Ovary (tissue), 9 donors: ENCODE results near the gene ADAM33. TPM values are rescaled to one million over a fixed set of nuclear protein-coding genes. Genes with fewer than 3 reads are reported as not detected.

ENCODE experiments used
- DNase-seq, 5 donors: peaks; one replicate each; pipeline ENCODE4 v3.0.0-alpha.2; 2019 to 2020
- H3K27ac ChIP-seq, 2 donors: fragments of 200-600 bp; one replicate each; pipeline versions ENCODE4 v1.5.1 to v1.8.0; 2019 to 2022
- H3K27me3 ChIP-seq: fragments of 200-600 bp; one replicate; pipeline ENCODE4 v1.8.0; 2022
- H3K36me3 ChIP-seq: fragments of 200-600 bp; sonication (generic); one replicate; pipeline ENCODE4 v1.5.1; 2019
- H3K4me1 ChIP-seq: one replicate; pipeline ENCODE4 v1.8.1; 2013; ENCODE audit warnings: mild to moderate bottlenecking, moderate library complexity; ENCODE audit not compliant: insufficient read depth
- H3K4me3 ChIP-seq: fragments of 200-600 bp; sonication (generic); one replicate; pipeline ENCODE4 v1.5.1; 2017
- H3K9me3 ChIP-seq, 2 donors: fragments of 200-600 bp in 1 of 2; sonication (generic) in 1 of 2; one replicate each; pipeline versions ENCODE4 v1.5.1 to v1.8.1; 2013 to 2019; ENCODE audit warnings: mild to moderate bottlenecking in 1 of 2, moderate library complexity in 1 of 2
- CTCF ChIP-seq, 3 donors: fragments of 450-650 bp in 2 of 3; fragments of 200-600 bp in 1 of 3; IDR thresholded peaks; one replicate each; pipeline versions ENCODE4 v1.5.1 to v1.8.0; 2016 to 2022; ENCODE audit warnings: antibody characterized with exemption in 3 of 3, mild to moderate bottlenecking in 1 of 3
- EP300 ChIP-seq: sonication (generic); formaldehyde crosslinking; IDR thresholded peaks from one replicate; pipeline ENCODE4 v1.6.1; 2017; ENCODE audit warnings: antibody characterized with exemption
- POLR2A ChIP-seq: fragments of 450-650 bp; IDR thresholded peaks from one replicate; pipeline ENCODE4 v1.6.1; 2017; ENCODE audit warnings: antibody characterized with exemption, mild to moderate bottlenecking, moderate library complexity
- WGBS, 3 donors: extraction: QIAGEN DNeasy Blood & Tissue Kit in 1 of 3; methylation state at CpG; one replicate each; pipeline versions ENCODE4 v1.1.5 to v1.1.7; 2013 to 2017; 5-methylcytosine and 5-hydroxymethylcytosine counted together
- intact Hi-C, 4 donors: fragments of 100-400 bp; cut with DNase I; formaldehyde crosslinking; loops; one replicate each; pipeline versions ENCODE4 v1.11.0 to v1.15.1; 2022 to 2023
- polyA plus RNA-seq, 2 donors: library from polyadenylated mRNA; stranded (reverse); fragments of 200-250 nt in 1 of 2; fragments of 350-450 nt in 1 of 2; fragmentation: Illumina TruSeq in 1 of 2; extraction: RNeasy Lipid Tissue Mini Kit (QIAGEN cat#74804) in 1 of 2; gene quantifications; one replicate each; pipeline ENCODE4 v1.2.3, GENCODE V29; 2013 to 2014
- total RNA-seq, 7 donors: library from RNA; depleted of rRNA in 2 of 7; stranded (reverse); fragments of >200 nt in 2 of 7; fragmentation: NEBNext Ultra II Directional in 3 of 7; extraction: Animal tissue kit (Norgen Biotek cat#: 25700) in 3 of 7; gene quantifications; one replicate each; pipeline versions ENCODE4 v1.1.0 to v1.2.4, GENCODE V29; 2016 to 2023
- donor health status: DM: no; HTN: no; CAD: no; lungs with moderate emphysema.
- donor health status: DM: no; HTN: no; CAD: no.
- donor health status: Bipolar disorder and iron deficiency.
- donor health status: DM: yes; HTN: yes; CAD: no.
- donor health status: DM: no; HTN: no; CAD: no.
- donor health status: DM: yes; HTN: yes; CAD: no.

The ADAM33 gene
- total and polyA plus RNA-seq, 9 donors = 12.4 to 68.1 (median 26.1) TPM

GRCh38 chr20:3640259-3640658 is 41.6 kb downstream of the ADAM33 start:
- TF ChIP-seq EP300 (no peak), POLR2A (no peak), CTCF (IDR thresholded peaks at IDR 0.05) (no peak)
- WGBS, 3 donors = 95 to 99% (median 98%) methylated on average over 3 of the region's 3 CpGs
- intact Hi-C loops = no loop called here
- Histone ChIP-seq H3K27ac (no peak overlapping the region), H3K9me3 (no peaks in the 10 kb centered on the region), H3K4me1 (no peaks in the 10 kb centered on the region), H3K36me3 (no peaks in the 10 kb centered on the region), H3K4me3 (no peak overlapping the region), H3K27me3 (no peaks in the 10 kb centered on the region)
- no peak for DNase-seq

- peaks cover 3% of the 10 kb centered on the region for H3K4me1 ChIP-seq
- no peak overlapping the region for H3K4me3 ChIP-seq
- WGBS, 3 donors = 95 to 98% (median 96%) methylated on average over 1 of the region's 1 CpG
- intact Hi-C loops = no loop called here
- H3K27me3 ChIP-seq = no peaks in the 10 kb centered on the region
- H3K9me3 ChIP-seq = no peaks in the 10 kb centered on the region
- TF ChIP-seq POLR2A = no peak
- DNase-seq = no peak
- H3K36me3 ChIP-seq = no peaks in the 10 kb centered on the region
- no peak overlapping the region for H3K27ac ChIP-seq
Observed at GRCh38 chr20:3635346-3635745, 46.5 kb downstream of the ADAM33 start.

GRCh38 chr20:3633913-3634478 is 47.8 kb downstream of the ADAM33 start:
- no peak for DNase-seq
- TF ChIP-seq EP300 (no peak), CTCF (IDR thresholded peaks at IDR 0.05) (no peak), POLR2A (no peak)
- no peak overlapping the region for H3K27ac ChIP-seq
- H3K36me3 ChIP-seq = no peaks in the 10 kb centered on the region
- 17 to 42% (median 26%) methylated on average over 6 of the region's 6 CpGs for WGBS, 3 donors
- no peaks in the 10 kb centered on the region for H3K9me3 ChIP-seq
- peaks cover 3% of the 10 kb centered on the region for H3K4me1 ChIP-seq
- intact Hi-C loops = no loop called here
- no peak overlapping the region for H3K4me3 ChIP-seq
- no peaks in the 10 kb centered on the region for H3K27me3 ChIP-seq

GRCh38 chr20:3632311-3633004 is 49.4 kb downstream of the ADAM33 start:
- 86 to 88% (median 87%) methylated on average over 7 of the region's 7 CpGs for WGBS, 3 donors

More at GRCh38 chr20:3632311-3633004, 49.4 kb downstream of the ADAM33 start:
- H3K36me3 ChIP-seq = no peaks in the 10 kb centered on the region
- H3K27ac ChIP-seq = no peak overlapping the region
- H3K27me3 ChIP-seq = no peaks in the 10 kb centered on the region
- no peak overlapping the region for H3K4me3 ChIP-seq
- DNase-seq = no peak
- H3K4me1 ChIP-seq = peaks cover 3% of the 10 kb centered on the region
- H3K9me3 ChIP-seq = no peaks in the 10 kb centered on the region
- no peak for TF ChIP-seq EP300
- TF ChIP-seq POLR2A = no peak
- no peak for TF ChIP-seq CTCF (IDR thresholded peaks at IDR 0.05)
- intact Hi-C loops = no loop called here
